ENCODE measurements around the gene PTPDC1. TPM values are rescaled to one million over a fixed set of nuclear protein-coding genes. Genes with fewer than 3 reads are reported as not detected.

PTPDC1 gene
- total and polyA plus RNA-seq, 9 of the 15 experiments (the other 6 are each of a cell fraction or from before 2014, with no cell fraction given), result 1.1 to 8.1 (median 5.7) TPM

- Histone ChIP-seq H3K27me3 (ENCODE audit: control insufficient read depth in 2 of 2, insufficient read depth in 2 of 2, low read length in 2 of 2) (no peaks in the 10 kb centered on the region), H4K20me1 (replicated peaks; ENCODE audit: control insufficient read depth, insufficient read depth, low read length) (no peaks in the 10 kb centered on the region), H3K79me2 (ENCODE audit: control insufficient read depth, insufficient read depth, low read length) (no peaks in the 10 kb centered on the region), H3K36me3 (ENCODE audit: control insufficient read depth, insufficient read depth, low read length) (0 out of 3 replicates have a peak, but pooled peaks cover 2% of the 10 kb centered on the region), H3K27ac (ENCODE audit: extremely low read depth, low read depth, low read length) (no peak overlapping the region), H3K4me3 (no peak overlapping the region), H3K4me2 (ENCODE audit: insufficient read depth, low read length) (no peak overlapping the region), H3K9me1 (ENCODE audit: control insufficient read depth, insufficient read depth, low read length) (no peaks in the 10 kb centered on the region), H3K9ac (ENCODE audit: insufficient read depth in 1 of 2, low read depth in 2 of 2, low read length in 2 of 2) (no peak overlapping the region), H2AFZ (ENCODE audit: low read depth, low read length) (no peak overlapping the region), H3K4me1 (replicated peaks in 1 of 2; ENCODE audit: control insufficient read depth in 2 of 2, insufficient read depth in 2 of 2, low read length in 2 of 2) (peaks cover 8 to 20% of the 10 kb centered on the region in 2 experiments; a peak in 4 of 5 replicates), H3K9me3 (replicated peaks; ENCODE audit: control insufficient read depth, insufficient read depth, low read depth, low read length) (no peaks in the 10 kb centered on the region)
- intact Hi-C loops (cut with micrococcal nuclease), result loop anchor here (5.0 kb wide), 1 partner anchor 86 kb away; no protein-coding TSS in a partner anchor
- ATAC-seq (no peak), FAIRE-seq (no peak), DNase-seq (ENCODE audit: extremely low read depth in 1 of 4, low spot score in 3 of 4) (no peak)
- BruUV-seq (replicated peaks), result no TSS peak
- 59% methylated on average over 4 of the region's 4 CpGs for WGBS (ENCODE audit: insufficient coverage, low coverage, missing lambda C conversion rate)
- CTCF ChIA-PET (ENCODE audit: low intra/inter-chr PET ratio), result no interaction called here
- in situ Hi-C loops (cut with MboI), result no loop called here
- TF ChIP-seq GTF2B (IDR thresholded peaks at IDR 0.05; ENCODE audit: extremely low read depth, insufficient read length) (no peak), HDAC3 (IDR thresholded peaks at IDR 0.05; ENCODE audit: borderline replicate concordance, partially characterized antibody) (no peak), NR2F6 (CRISPR knock-in tag; IDR thresholded peaks at IDR 0.05) (no peak), MNT (conservative IDR thresholded peaks at IDR 0.05) (no peak), JUN (IDR thresholded peaks at IDR 0.05; ENCODE audit: borderline replicate concordance, low read depth, low read length) (no peak), JUN (CRISPR knock-in tag; IDR thresholded peaks at IDR 0.05; ENCODE audit: borderline replicate concordance) (no peak), DEAF1 (CRISPR knock-in tag; IDR thresholded peaks at IDR 0.05) (no peak), ATF3 (IDR thresholded peaks at IDR 0.05) (no peak), ATF3 (CRISPR knock-in tag; conservative IDR thresholded peaks at IDR 0.05) (no peak), ZNF12 (CRISPR knock-in tag; IDR thresholded peaks at IDR 0.05) (no peak), E2F8 (IDR thresholded peaks at IDR 0.05; ENCODE audit: low read depth, partially characterized antibody) (no peak)
- POLR2A ChIA-PET, result interaction anchor here (0.6 to 0.7 kb wide), 2 partner anchors 19 to 691 kb away, joined by 3 read pairs; no protein-coding TSS in a partner anchor
Measured at GRCh38 chr9:94081435-94081834, 2.8 kb upstream of the PTPDC1 start.

All from K562 (cell line).